ENCODE data around the gene TRIM22. TPM values are rescaled to one million over a fixed set of nuclear protein-coding genes. Genes with fewer than 3 reads are reported as not detected.
A peak's percentile ranks its signal among the peaks of the same experiment; 100 is the strongest.

TRIM22 gene
- total and polyA plus RNA-seq, 9 of the 15 experiments (the other 6 are each of a cell fraction or from before 2014, with no cell fraction given): 0.06 to 1.1 (median 0.18) TPM; not detected in 2

GRCh38 chr11:5684646-5685362 is 4.8 kb upstream of the TRIM22 start, which contains the start of gene TRIM5 (continued):
- TF ChIP-seq SRSF9 (IDR thresholded peaks at IDR 0.05; ENCODE audit: borderline replicate concordance, low read depth, low read length): no peak

GRCh38 chr11:5686426-5686825 is 3.2 kb upstream of the TRIM22 start:
- Histone ChIP-seq H3K4me2 (ENCODE audit: insufficient read depth, low read length) (no peak overlapping the region), H3K36me3 (ENCODE audit: control insufficient read depth, insufficient read depth, low read length) (no peaks in the 10 kb centered on the region), H3K9me1 (ENCODE audit: control insufficient read depth, insufficient read depth, low read length) (no peaks in the 10 kb centered on the region), H3K27ac (ENCODE audit: extremely low read depth, low read depth, low read length) (no peak overlapping the region), H4K20me1 (replicated peaks; ENCODE audit: control insufficient read depth, insufficient read depth, low read length) (no peaks in the 10 kb centered on the region), H2AFZ (ENCODE audit: low read depth, low read length) (no peak overlapping the region), H3K79me2 (ENCODE audit: control insufficient read depth, insufficient read depth, low read length) (peaks cover 4% of the 10 kb centered on the region; the same call in 2 of the 3 replicates), H3K9me3 (replicated peaks; ENCODE audit: control insufficient read depth, insufficient read depth, low read depth, low read length) (no peaks in the 10 kb centered on the region), H3K4me3 (no peak overlapping the region), H3K4me1 (replicated peaks in 1 of 2; ENCODE audit: control insufficient read depth in 2 of 2, insufficient read depth in 2 of 2, low read length in 2 of 2) (peaks cover 0 to 18% of the 10 kb centered on the region in 2 experiments; a peak in 4 of 5 replicates), H3K27me3 (ENCODE audit: control insufficient read depth in 2 of 2, insufficient read depth in 2 of 2, low read length in 2 of 2) (no peaks in the 10 kb centered on the region), H3K9ac (ENCODE audit: insufficient read depth in 1 of 2, low read depth in 2 of 2, low read length in 2 of 2) (no peak overlapping the region)
- POLR2A ChIA-PET: interaction anchor here (1.5 kb wide), 1 partner anchor 23 kb away, joined by 3 read pairs; no protein-coding TSS in a partner anchor
- DNase-seq (ENCODE audit: extremely low read depth in 1 of 4, low spot score in 3 of 4) (no peak), ATAC-seq (no peak), FAIRE-seq (no peak)
- intact Hi-C loops (cut with micrococcal nuclease) (loop anchor here (5.0 kb wide), 1 partner anchor 84 kb away; no protein-coding TSS in a partner anchor), in situ Hi-C loops (cut with MboI) (no loop called here)
- TF ChIP-seq DACH1 (IDR thresholded peaks at IDR 0.05; ENCODE audit: partially characterized antibody) (peak; percentile 85), MCM7 (IDR thresholded peaks at IDR 0.05) (peak in 1 of 2 experiments; percentile 70; a peak in 1 of 4 replicates), ZNF609 (CRISPR knock-in tag; IDR thresholded peaks at IDR 0.05; ENCODE audit: borderline replicate concordance) (no peak)
- no TSS peak for BruUV-seq (replicated peaks)
- CTCF ChIA-PET (ENCODE audit: low intra/inter-chr PET ratio): no interaction called here
- 79% methylated on average over 4 of the region's 4 CpGs for WGBS (ENCODE audit: insufficient coverage, low coverage, missing lambda C conversion rate)

Data from K562 (cell line).